ENCODE results near the gene NFIB.

Gene NFIB

DNA sequence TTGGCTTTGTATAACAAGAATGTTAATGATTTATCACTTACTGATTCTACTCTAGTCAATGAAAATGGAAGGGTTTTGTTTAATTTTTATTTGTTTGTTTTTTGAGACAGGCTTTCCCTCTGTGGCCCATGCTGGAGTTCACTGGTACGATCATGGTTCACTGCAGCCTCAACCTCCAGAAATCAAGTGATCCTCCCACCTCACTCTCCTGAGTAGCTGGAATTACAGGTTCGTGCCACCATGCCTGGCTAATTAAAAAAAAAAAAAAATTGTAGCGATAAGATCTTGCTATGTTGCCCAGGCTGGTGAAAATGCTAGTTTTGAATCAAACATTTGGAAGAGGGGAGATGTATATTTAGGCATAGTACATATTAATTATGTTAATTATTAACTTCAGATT, 209.4 kb downstream of the NFIB start:
- H3K9ac ChIP-seq = no peak overlapping the region
- no peak overlapping the region for H3K4me3 ChIP-seq
- H3K4me1 ChIP-seq = no peaks in the 10 kb centered on the region
- no peaks in the 10 kb centered on the region for H4K20me1 ChIP-seq
- no peaks in the 10 kb centered on the region for H3K36me3 ChIP-seq
- no peak overlapping the region for H3K4me2 ChIP-seq
- TF ChIP-seq Cebpa-rat (IDR thresholded peaks at IDR 0.05) = no peak
- no peak overlapping the region for H3K27ac ChIP-seq
- no peaks in the 10 kb centered on the region for H3K9me3 ChIP-seq
- no peaks in the 10 kb centered on the region for H3K27me3 ChIP-seq

DNA sequence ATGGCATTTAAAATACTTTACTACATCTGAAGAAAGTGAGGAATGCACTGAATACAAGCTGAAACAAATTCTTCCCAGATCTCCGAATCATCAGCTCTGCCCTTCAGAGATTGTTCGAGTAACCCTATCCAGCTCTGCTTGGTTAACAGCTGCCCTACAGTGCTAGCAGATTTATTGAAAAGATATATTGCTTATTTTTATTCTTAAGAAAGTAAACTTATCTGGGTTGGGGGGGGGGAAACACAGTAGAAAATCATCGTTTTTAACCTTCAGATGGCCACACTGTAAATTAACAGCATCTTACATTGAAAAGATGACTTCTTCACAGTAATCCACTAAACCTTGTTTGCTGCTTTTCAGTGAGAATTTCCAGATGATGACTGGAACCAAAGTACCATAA, 210.8 kb downstream of the NFIB start:
- H3K4me2 ChIP-seq = no peak overlapping the region
- no peaks in the 10 kb centered on the region for H4K20me1 ChIP-seq
- no peaks in the 10 kb centered on the region for H3K27me3 ChIP-seq
- no peak overlapping the region for H3K9ac ChIP-seq
- H3K4me3 ChIP-seq = no peak overlapping the region
- no peak overlapping the region for H3K27ac ChIP-seq
- no peaks in the 10 kb centered on the region for H3K36me3 ChIP-seq
- TF ChIP-seq Cebpa-rat (IDR thresholded peaks at IDR 0.05) = no peak
- no peaks in the 10 kb centered on the region for H3K4me1 ChIP-seq
- no peaks in the 10 kb centered on the region for H3K9me3 ChIP-seq

DNA sequence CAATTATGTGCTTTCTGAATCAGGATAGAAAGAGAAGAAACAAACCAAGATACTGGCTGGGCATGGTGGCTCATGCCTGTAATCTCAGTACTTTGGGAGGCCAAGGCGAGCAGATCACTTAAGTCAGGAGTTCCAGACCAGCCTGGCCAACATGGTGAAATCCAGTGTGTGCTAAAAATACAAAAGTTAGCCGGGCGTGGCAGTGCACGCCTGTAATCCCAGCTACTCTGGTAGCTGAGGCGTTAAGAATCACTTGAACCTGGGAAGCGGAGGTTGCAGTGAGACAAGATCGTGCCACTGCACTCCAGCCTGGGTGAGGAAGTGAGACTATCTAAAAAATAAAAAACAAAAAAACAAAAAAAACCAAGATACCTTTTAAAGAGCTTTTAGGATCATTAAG, 214.2 kb downstream of the NFIB start:
- Histone ChIP-seq H3K9me3 (no peaks in the 10 kb centered on the region), H4K20me1 (no peaks in the 10 kb centered on the region), H3K36me3 (no peaks in the 10 kb centered on the region), H3K9ac (no peak overlapping the region), H3K4me3 (no peak overlapping the region), H3K27ac (no peak overlapping the region), H3K27me3 (no peaks in the 10 kb centered on the region), H3K4me2 (no peak overlapping the region), H3K4me1 (no peaks in the 10 kb centered on the region)
- TF ChIP-seq Cebpa-rat (IDR thresholded peaks at IDR 0.05) = no peak

DNA sequence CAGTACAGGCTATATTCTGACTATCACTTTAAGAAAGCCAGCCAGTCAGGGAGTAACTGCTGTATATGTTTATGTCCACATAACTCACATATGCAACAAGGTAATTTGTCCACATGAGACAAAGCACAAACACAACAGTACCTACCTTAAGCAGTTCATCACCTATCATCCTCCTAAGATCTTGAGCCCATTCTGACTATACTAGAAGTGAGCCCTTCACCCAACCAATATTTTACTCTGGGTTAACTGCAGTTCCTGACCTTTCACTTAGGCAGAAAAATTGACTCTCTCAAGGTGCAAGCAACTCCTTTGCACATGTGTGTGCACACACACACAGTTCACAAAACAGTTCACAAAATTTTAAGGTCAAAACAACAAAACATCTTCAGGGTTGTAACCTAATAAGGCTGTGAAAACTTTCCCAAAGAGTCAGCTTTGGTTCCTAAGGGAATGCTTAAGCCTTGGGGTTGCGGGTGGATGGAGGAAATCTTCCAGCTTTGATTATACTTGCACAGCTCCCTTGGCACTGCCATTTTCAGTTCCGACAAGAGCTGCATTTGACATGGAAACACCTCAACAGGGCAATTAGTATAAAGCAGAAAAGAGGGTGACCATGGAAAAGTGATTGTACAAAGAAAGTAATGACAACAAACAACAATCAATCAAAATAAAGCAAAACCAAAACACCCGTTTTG, 215.3 kb downstream of the NFIB start:
- no peaks in the 10 kb centered on the region for H3K4me1 ChIP-seq
- H3K36me3 ChIP-seq = no peaks in the 10 kb centered on the region
- no peak overlapping the region for H3K9ac ChIP-seq
- no peak overlapping the region for H3K27ac ChIP-seq
- H4K20me1 ChIP-seq = no peaks in the 10 kb centered on the region
- no peak overlapping the region for H3K4me2 ChIP-seq
- no peaks in the 10 kb centered on the region for H3K27me3 ChIP-seq
- no peak for TF ChIP-seq Cebpa-rat (IDR thresholded peaks at IDR 0.05)
- no peak overlapping the region for H3K4me3 ChIP-seq
- H3K9me3 ChIP-seq = no peaks in the 10 kb centered on the region

DNA sequence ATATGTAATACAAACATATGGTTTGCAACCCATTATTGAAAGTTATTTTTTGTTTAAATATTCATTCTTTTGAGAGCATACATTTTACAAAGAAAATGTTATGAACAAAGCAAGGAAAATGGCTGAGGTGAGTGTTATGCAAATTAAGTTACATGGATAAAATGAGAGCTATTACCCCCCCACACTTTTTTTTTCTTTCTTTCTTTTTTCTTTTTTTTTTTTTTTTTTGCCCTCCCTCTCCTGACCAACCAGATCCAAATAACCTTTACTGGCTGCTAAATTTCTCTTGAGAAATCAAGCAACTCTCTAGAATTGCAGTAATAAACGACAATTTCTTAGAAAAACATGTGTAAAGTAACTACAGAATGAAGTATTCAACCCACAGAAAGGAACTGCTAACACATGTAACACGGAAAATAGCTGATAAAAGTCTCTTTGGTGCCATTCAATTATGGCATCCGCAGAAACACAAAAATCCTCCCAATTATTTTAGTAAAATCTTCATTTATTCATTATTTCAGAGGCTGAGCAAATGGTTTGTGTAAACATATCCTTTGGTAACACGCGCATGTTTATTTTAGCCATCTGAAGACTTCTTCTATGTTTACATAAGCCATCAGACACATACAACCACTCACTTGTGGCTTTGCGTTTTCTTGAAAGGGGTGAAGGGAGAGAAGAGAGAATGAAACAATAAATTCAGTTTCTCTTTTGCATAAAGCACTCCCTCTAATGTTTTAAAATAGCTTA, 216.1 kb downstream of the NFIB start:
- no peak overlapping the region for H3K4me2 ChIP-seq
- no peaks in the 10 kb centered on the region for H3K36me3 ChIP-seq
- no peaks in the 10 kb centered on the region for H3K9me3 ChIP-seq
- H3K4me3 ChIP-seq = no peak overlapping the region
- H3K27ac ChIP-seq = no peak overlapping the region
- TF ChIP-seq Cebpa-rat (IDR thresholded peaks at IDR 0.05) = no peak
- no peaks in the 10 kb centered on the region for H3K27me3 ChIP-seq
- no peak overlapping the region for H3K9ac ChIP-seq
- no peaks in the 10 kb centered on the region for H4K20me1 ChIP-seq
- H3K4me1 ChIP-seq = no peaks in the 10 kb centered on the region

DNA sequence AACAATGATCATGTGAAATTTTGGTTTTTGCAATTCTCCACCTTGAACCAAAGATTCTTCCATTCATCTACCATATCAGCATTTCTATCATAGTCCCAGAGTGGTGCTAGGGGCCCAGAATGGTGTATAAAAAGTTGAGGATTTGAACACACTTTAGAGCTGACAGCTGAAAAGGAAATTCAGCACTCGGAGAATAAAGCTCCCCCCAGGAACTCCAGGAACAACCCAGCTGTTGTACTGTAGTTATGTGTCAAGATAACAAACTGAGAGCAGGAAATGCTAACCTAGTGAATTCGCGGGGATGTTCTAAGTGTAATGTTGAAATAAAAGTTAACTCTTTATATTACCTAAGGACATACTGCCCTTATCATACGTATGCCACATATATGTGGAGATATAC, 216.7 kb downstream of the NFIB start:
- Histone ChIP-seq H3K27me3 (no peaks in the 10 kb centered on the region), H3K4me1 (no peaks in the 10 kb centered on the region), H3K27ac (no peak overlapping the region), H3K36me3 (no peaks in the 10 kb centered on the region), H3K9me3 (no peaks in the 10 kb centered on the region), H3K4me2 (no peak overlapping the region), H3K4me3 (no peak overlapping the region), H4K20me1 (no peaks in the 10 kb centered on the region), H3K9ac (no peak overlapping the region)
- TF ChIP-seq Cebpa-rat (IDR thresholded peaks at IDR 0.05) = no peak

DNA sequence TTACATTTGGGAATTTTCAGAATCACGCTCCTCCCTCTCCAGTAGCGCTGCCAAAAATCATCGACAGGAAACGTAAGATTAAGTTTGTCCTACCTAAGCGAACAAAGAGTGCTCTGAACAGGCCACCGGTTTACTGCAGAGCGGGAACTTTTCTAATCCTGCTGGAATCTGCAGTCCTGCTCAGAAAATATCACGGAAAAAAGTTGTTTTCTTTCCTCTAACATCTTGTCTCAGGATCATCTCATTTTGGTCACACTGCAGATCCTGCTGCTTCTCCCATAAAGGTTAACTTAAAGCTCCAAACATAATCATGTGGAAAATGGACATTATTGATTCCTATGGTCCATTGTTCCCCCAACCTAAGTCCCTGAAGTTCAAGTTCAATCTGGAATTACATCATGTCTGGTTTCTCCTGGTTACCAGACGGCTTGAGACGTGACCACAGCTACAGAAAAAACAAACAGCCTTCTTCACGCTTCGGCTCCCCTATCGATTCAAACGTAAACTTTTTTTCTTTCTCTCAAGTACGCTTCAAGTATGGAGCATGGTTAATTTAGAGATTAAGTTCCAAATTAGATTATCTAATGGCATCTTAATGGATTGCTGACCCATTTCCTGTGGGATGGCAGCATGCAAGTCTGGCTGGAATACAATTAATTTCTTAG, 217.6 kb downstream of the NFIB start:
- Histone ChIP-seq H3K27ac (no peak overlapping the region), H4K20me1 (no peaks in the 10 kb centered on the region), H3K9ac (no peak overlapping the region), H3K27me3 (no peaks in the 10 kb centered on the region), H3K4me3 (no peak overlapping the region), H3K9me3 (no peaks in the 10 kb centered on the region), H3K4me2 (no peak overlapping the region), H3K4me1 (no peaks in the 10 kb centered on the region), H3K36me3 (no peaks in the 10 kb centered on the region)
- no peak for TF ChIP-seq Cebpa-rat (IDR thresholded peaks at IDR 0.05)

DNA sequence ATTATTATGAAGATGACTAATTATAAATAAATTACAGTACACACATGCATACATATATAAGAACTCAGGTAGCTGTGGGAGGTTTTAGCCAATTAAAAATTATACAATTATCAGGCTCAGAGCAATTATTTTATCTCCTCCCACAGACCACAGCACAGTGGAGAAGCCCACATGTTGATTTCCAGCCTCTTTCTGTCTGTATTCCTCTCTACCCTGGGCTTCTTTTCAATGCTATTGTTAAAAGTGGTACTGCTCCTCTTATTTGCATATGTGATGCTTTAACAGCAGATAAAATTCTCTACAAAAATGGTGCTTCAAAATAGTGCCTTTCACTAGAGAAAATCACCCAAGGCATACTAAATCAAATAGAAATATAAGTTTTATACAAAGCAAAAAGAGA, 218.7 kb downstream of the NFIB start:
- Histone ChIP-seq H3K4me3 (no peak overlapping the region), H3K27me3 (no peaks in the 10 kb centered on the region), H3K27ac (no peak overlapping the region), H4K20me1 (no peaks in the 10 kb centered on the region), H3K4me1 (no peaks in the 10 kb centered on the region), H3K4me2 (no peak overlapping the region), H3K36me3 (no peaks in the 10 kb centered on the region), H3K9me3 (no peaks in the 10 kb centered on the region), H3K9ac (no peak overlapping the region)
- TF ChIP-seq Cebpa-rat (IDR thresholded peaks at IDR 0.05) = no peak

DNA sequence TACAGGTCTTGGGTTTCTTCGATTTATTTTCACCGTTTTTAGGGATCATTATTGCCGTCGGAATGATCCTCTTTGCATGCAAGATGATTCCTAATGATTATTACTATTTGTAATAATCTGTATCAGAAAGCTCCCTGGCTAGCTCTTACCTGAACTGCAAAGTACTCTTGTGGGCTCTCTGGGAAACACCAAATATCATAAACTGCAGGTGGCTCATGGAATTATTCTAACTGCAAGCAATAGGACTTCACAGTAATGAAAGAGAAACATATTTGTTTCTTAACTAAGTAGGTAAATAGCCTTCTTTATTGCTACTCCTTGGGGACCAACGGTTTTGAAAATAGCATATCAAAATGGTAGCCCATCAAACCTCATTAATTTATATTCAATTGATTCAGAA, 219.4 kb downstream of the NFIB start:
- Histone ChIP-seq H3K9me3 (no peaks in the 10 kb centered on the region), H3K27ac (no peak overlapping the region), H3K4me2 (no peak overlapping the region), H3K4me1 (no peaks in the 10 kb centered on the region), H3K27me3 (no peaks in the 10 kb centered on the region), H3K36me3 (no peaks in the 10 kb centered on the region), H4K20me1 (no peaks in the 10 kb centered on the region), H3K4me3 (no peak overlapping the region), H3K9ac (no peak overlapping the region)
- TF ChIP-seq Cebpa-rat (IDR thresholded peaks at IDR 0.05) = no peak

DNA sequence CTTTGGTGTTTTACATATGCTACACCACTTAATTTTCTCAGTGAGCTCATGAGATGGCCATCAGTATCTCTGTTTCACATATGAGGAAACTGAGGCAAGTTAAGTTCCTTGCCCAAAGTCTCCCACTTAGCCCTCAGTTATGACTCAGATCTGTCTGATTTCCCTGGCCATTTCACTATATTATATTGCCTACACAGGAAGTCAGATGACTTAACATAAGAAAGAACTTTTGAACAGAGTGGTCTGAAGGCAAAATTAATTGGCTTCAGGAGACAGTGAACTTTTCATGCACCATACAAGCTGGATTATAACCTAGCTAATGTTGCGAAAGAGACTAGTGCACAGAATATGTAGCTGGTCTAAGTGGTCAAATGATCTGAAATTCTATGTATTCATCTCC, 221.6 kb downstream of the NFIB start:
- Histone ChIP-seq H3K36me3 (no peaks in the 10 kb centered on the region), H3K27ac (no peak overlapping the region), H3K4me2 (no peak overlapping the region), H3K4me3 (no peak overlapping the region), H3K4me1 (no peaks in the 10 kb centered on the region), H3K9ac (no peak overlapping the region), H3K27me3 (no peaks in the 10 kb centered on the region), H3K9me3 (no peaks in the 10 kb centered on the region), H4K20me1 (no peaks in the 10 kb centered on the region)
- TF ChIP-seq Cebpa-rat (IDR thresholded peaks at IDR 0.05) = no peak

Measured in BLaER1 (cell line).